GM13977 (cell line): ENCODE results near the gene ELFN1.

Experiments used
- DNase-seq: peaks from one replicate; pipeline ENCODE4 v3.0.0; 2012; ENCODE audit warnings: low spot score
- in situ Hi-C: fragments of 300-500 bp; cut with MboI; formaldehyde crosslinking; loops from one replicate; pipeline ENCODE4 v1.12.0; 2022; ENCODE audit warnings: low sequenced_read_pairs, low pct_unique_long_range_greater_than_20kb, mixed read lengths, inconsistent platforms; ENCODE audit not compliant: unreplicated experiment
- TF ChIP-seq, protein P1 (sequence below): IDR thresholded peaks from 2 replicates; pipeline ENCODE4 v1.5.1; 2012; ENCODE audit warnings: mild to moderate bottlenecking, control low read depth; ENCODE audit not compliant: insufficient read depth; ENCODE audit errors: extremely low read depth, missing control alignments

ELFN1 gene

DNA sequence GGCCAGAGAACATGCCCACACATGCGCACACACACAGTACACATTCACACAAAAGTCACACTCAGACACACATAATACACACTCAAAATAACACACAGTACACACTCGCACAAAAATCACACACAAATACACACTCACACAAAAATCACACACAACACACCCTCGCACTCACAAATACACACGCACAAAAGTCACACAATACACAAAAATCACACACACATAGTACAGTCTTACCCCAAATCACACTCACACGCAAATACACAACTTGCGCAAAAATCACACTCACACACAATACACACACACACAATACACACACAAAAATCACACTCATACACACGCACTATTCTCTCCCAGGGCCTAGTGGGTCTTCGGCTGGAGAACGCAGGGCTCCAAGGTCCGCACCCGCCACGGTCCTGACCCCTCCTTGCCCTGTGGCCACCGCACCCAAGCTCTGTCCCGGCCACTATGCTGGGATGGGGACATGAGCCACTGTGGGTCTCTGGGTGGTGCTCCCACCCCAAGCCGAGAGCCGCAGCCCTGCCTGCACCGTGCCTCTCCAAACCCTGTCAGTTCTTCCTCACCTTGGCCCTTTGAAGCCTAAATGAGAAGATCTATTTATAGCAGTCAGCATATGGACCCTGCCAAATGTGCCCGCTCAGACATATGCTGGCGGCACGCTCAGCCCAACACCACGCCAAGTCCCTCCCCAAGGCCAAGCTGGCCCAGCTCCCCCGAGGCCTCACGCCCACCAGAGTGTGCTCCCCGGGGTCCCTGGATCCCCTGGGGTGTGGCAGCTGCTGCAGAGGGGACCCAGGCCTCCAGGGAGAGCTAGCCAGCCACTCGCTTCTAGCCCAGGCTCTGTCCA is 55.9 kb downstream of the ELFN1 start:
- TF ChIP-seq, protein P1, sequence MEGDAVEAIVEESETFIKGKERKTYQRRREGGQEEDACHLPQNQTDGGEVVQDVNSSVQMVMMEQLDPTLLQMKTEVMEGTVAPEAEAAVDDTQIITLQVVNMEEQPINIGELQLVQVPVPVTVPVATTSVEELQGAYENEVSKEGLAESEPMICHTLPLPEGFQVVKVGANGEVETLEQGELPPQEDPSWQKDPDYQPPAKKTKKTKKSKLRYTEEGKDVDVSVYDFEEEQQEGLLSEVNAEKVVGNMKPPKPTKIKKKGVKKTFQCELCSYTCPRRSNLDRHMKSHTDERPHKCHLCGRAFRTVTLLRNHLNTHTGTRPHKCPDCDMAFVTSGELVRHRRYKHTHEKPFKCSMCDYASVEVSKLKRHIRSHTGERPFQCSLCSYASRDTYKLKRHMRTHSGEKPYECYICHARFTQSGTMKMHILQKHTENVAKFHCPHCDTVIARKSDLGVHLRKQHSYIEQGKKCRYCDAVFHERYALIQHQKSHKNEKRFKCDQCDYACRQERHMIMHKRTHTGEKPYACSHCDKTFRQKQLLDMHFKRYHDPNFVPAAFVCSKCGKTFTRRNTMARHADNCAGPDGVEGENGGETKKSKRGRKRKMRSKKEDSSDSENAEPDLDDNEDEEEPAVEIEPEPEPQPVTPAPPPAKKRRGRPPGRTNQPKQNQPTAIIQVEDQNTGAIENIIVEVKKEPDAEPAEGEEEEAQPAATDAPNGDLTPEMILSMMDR = no peak
- DNase-seq = no peak
- in situ Hi-C loops = no loop called here

DNA sequence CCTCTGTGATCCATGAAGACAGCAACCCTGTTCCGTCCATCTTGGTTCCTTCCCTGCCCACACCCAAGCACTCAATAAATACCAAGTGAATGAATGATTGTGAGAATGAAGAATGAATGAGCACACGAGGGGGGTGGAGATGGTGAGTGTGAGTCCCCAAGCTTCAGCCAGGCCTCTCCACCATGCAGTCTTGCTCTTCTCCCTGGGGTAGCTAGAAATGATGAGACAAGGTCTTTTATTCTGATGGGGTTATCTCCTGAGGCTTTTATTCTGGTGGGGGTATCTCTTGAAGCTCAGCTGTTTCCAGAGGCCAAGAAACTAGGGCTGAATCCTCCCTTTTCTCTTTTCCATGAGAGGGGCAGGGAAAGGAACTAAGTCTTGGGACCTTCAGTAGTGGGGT is 57.0 kb downstream of the ELFN1 start:
- DNase-seq = no peak
- TF ChIP-seq, protein P1 = no peak
- in situ Hi-C loops = no loop called here

DNA sequence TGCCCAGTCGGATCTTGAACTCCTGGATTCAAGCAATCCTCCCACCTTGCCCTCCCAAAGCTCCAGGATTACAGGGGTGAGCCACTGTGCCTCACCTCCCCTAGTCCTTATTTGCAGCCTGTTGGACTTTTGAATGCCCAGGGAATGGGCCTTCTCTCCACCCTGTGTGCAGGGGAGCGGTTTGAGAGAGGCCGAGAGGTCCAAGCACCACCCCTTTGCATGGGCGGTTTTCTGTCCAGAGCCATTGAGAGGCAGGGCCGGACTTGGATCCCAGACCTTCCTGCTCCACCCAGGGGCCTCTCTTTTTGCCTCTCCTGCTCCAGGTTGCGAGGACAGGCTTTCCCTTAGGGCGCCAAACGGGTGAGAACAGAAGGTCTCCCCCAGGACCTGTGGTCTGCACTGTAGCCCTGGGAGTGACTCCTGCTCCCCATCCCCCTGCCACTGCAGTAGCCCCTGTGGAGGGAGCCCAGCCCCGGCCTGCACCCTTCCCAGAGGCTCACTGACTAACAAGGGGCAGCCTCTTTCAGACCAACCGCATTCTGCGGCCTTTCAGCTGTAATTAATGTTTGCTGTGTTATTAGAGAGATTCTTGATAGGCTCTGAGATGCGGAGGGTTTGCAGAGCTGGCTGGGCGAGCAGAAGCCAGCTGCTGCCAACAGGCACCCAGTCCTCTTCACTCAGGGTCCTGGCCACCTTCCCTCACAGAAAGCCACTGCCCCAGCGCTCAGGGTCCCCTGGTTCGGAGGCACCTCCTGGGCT is 57.9 kb downstream of the ELFN1 start:
- in situ Hi-C loops = no loop called here
- TF ChIP-seq, protein P1 = no peak
- no peak for DNase-seq

DNA sequence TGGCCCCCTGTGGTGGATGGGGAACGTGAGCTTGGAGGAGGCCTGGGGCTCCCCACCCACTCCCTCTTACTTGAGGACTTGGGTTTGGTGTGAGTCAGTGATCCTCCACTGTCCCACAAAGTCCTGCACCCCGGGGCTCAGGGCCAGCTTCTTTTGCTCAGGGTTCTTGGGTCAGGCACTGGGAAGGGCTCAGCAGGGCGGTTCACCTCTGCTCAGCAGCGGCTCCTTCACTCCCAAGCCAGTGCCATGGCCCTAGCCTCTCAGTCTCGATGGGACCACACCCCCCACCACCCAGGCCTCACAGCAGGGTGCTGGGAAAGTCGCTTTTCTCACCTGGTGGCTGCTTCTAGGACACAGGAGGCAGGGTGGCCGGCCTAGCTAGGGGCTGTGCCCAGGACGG is 59.1 kb downstream of the ELFN1 start:
- in situ Hi-C loops = no loop called here
- DNase-seq = no peak
- TF ChIP-seq, protein P1 = no peak

DNA sequence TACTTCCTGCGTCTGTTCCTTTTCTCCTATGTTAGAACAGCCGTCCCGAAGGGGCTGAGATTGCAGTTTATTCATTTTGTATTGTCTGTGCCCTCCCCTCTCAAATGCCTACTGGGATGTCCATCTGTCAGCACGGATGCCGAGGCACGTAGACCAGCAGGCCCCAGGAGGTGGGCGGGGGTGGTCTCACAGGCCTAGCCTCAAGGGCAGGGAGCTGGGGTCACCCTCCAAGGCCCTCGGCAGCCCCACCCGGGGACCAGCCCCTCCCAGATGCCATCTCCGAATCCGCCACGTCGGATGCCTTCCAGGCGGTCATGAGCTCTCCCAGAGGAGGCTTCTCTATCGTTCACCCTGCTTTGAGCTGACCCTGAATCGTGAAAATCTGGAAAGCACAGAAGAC is 59.7 kb downstream of the ELFN1 start:
- in situ Hi-C loops = no loop called here
- no peak for DNase-seq
- TF ChIP-seq, protein P1 = no peak

DNA sequence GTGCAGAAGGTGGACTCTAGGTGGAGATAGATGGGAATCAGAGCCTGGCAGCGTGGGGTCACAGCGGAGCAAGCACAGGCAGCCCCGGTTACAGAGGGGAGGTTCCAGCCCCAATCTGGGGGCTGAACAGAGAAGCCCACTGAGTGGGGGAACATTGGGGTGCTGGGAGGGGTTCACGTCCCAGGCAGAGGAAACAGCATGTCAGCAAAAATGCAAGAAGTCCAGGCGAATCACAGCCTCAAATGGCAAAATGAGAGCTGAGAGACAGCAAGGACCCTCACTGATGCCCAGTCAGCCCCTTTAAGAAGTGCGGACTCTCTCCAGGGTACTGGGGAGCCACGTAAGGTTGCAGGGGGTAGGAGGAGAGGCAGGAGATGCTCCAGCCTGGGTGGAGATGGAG is 62.0 kb downstream of the ELFN1 start:
- TF ChIP-seq, protein P1 = no peak
- DNase-seq = no peak
- in situ Hi-C loops = no loop called here
